Cerebellar cortex (tissue), 1 donor: Measurements from ENCODE around the gene TNFRSF25.
A peak's percentile ranks its signal among the peaks of the same experiment; 100 is the strongest.
"Not testable (repeated sequence)": the region's sequence is repeated elsewhere in the genome, so short reads cannot be mapped to it uniquely, and the experiment has no call there.

Source experiments
- DNase-seq: peaks from one replicate; pipeline ENCODE4 v3.0.0-alpha.2; 2015; ENCODE audit warnings: low spot score

TNFRSF25 gene

DNA sequence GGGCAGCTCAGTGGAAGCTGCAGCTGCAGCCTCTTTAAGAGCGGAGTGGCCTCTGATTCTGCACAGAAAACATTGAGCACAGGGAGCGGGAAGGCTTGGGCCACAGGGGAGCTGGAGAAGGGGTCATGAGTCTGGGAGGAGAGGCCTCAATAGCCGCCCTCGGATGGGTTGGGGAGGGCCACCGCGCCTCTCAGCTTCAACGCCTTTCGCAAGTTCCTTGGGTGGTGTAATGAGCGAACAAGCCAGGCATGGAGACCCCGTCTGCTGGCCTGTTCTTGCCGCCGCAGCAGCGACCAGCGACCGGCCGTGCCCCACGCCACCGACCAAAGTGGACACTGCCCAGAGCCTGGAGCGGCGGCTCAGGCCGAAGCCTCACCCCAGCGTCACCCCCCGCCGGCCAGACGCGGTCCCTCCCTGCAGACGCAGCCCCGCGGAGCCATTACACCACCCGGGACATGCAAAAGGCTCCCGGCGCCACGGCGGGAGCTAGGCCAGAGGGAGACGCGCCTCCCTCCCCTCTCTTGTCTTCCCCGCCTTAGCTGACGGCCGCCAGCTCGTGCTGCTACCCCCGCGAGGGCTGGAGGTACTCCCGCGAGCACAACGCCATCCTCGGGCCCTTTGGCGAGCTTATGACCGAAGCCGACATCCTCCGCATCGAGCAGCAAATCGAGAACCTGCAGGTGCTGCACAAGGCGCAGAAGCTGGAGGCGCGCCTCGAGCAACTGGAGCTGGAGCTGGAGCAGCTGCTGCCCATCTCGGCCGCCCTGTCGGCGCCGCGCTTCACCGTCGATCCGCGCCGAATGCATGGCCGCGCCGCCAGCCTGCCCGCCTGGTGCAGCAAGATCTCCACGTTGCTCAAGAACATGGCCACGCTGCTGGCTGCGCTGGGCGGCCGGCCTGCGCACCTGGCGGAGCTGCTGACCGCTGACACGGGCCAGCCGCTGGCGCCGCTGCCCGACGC lies 11.8 kb downstream of the TNFRSF25 start:
- DNase-seq, result not testable (repeated sequence)

DNA sequence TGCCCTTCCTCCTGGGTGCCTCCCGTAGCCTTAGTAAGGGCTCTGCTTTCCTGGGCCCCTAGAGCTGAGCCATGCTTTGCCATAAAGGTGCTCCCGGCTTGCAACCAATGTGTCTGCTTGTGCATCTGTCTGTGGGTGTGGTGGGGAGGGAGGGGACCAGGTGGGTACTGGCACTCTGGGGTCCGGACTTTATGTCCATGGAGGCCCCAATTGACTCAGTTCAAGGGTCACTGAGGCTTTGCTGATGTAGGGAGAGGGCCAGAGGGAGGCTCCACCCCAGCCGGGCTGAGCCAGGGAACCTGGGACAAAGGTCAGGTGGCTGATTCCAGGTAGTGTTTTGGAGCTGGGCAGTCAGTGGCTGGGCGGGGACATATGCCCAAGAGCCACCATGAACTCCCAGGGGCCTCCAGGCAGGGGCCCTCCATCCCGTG lies 15.0 kb downstream of the TNFRSF25 start:
- no peak for DNase-seq

DNA sequence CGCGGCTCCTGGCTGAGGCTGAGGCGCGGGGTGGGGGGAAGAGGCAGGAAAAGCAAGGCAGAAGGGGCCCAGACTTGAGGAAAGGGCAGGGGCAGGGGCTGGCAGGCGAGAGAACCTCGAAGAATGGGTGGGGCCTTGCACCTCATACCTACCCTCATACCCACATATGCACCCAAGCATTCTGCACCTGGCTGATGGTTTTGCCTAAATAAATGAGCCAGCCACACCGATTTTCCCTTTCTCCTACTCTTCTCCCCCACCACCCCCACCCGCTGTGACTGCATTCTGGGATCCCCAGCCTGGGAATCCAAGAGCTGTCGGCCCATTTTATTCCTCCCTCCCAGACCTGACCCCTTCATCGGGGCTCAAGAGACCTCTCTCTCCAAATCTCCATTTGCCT lies 15.5 kb downstream of the TNFRSF25 start:
- DNase-seq, result not testable (repeated sequence)

DNA sequence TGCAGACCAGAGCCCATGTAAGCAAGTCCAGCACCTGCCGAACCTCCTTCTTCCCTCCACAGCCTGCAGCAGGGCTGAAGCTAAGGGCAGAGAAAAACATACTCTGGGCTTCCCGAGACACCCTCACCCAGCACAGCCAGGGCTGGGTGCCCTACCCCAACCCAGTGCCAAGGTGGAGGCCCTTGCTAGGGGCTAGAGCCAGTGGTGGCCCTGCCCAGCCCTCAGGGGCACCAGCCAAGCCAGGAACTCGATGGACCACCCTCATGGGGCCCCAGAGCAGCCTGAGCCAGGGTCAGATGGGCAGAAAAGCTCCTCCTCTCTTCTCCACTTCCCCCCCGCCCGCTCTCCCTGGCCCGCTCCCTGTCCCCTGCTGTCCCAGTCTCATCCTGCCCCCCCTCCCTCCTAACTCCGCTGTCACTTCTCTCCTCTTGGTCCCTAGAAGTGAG lies 15.9 kb downstream of the TNFRSF25 start:
- no peak for DNase-seq

DNA sequence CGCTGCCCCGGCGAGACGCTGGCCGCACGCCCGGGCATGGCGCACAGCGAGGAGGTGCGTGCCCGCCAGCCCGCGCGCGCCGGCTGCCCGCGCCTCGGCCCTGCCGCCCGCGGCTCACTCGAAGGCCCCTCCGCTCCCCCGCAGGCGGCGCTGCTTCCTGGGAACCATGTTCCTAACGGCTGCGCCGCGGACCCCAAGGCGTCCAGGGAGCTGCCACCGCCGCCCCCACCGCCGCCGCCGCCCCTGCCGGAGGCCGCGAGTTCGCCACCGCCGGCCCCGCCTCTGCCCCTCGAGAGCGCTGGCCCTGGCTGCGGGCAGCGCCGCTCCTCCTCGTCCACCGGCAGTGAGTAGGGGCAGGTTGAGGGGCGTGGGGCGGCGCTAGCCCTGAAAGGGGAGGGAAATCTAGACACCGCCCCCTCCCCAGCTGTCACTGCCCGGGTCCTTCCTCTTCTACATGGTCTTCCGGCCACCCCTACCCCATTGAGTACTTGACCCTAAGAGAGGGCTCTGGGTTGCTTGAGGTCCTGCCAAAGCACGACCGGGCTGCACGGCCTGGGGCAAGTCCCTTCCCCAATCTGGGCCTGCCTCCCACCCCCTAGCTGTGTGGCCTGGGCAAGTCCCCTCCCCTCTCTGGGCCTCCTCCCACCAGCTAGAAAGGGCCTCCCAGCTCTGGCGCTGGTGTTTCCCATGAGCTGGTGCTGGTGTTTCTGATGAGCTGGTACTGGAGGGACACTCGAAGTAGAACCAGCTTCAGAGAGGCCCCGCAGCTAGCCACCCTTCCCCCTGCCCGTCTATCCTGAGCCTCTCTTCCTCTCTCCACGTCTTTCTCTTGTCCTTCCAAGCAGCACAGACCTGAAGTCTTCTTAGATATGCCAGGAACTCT lies 17.0 kb downstream of the TNFRSF25 start:
- DNase-seq, result no peak

DNA sequence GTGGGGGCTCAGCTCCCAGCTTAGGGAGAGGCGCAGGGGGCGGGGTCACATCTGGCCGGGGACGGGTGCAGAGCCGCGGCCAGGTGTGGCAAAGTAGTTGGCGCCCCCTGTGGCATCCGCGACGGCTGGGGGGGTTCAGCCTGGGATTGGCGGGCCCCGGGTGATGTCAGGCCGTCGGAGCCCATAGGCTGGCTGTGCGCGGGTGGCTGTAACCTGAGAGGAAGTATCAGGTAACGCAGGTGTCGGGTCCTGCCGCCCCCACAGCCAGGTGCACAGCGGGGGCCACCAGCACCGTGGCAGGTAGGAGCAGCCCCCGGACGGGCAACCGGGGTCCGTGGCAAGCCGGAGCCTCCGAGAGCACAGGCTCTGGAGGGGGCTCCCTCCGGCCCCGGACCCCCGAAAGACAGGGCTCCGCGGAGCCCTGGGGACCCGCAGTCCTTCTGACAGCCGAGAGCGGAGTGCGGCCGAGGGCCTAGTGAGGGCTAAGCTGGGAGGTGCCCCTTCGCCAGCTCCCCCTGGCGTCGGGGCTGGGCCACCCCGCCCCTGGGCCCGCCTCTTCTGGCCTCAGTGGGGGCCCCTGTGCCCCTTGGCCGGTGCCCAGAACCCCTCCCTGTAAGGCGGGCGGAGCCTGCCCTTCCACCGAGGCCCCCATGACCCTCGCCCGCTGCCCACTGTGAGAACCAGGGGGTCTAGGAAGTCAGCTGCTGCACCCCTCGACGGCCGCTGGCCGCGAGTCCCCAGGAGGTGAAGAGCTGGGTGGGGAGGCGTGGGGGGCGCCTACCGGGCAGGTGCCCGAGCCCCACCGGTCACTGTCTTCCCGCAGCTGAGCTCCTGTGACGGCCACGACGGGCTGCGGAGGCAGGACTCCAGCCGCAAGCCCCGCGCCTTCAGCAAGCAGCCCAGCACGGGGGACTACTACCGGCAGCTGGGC lies 17.9 kb downstream of the TNFRSF25 start:
- DNase-seq, result no peak

DNA sequence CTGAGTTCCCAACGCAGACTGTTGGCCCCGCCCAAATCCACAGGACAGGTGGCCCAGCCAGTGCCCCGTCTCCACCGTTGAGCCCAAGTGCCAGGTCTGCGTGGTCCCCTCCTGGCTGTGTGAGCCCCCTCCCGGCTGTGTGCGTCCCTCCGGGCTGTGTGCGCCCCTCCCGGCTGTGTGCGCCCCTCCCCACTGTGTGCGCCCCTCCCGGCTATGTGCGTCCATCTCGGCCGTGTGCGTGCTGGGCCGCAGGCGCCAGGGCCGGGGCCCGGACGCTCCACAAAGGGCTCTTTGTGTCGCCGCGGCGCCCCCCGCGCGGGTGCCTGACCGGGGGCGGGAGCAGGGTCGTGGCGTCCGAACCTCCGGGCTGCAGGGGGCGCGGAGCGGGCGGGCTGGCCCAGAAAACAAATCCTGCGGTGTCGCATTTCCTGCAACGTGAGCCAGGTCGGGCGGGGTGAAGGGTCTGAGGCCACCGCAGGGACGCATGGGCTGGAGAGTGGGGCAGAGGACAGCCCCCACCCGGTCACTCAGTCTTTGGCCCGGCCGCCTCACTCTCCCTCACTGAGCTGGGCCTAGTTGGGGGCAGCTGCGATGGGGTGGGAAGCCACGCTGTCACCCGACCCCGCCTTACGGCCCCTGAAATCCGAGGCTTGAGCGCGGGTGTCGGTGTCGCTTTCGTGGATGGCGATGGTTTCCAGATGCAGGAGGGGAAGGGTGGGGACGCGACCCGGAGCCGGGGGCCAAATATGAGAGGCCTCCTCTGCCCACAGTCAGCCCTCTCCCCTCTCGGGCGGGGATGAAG lies 18.8 kb downstream of the TNFRSF25 start:
- no peak for DNase-seq

DNA sequence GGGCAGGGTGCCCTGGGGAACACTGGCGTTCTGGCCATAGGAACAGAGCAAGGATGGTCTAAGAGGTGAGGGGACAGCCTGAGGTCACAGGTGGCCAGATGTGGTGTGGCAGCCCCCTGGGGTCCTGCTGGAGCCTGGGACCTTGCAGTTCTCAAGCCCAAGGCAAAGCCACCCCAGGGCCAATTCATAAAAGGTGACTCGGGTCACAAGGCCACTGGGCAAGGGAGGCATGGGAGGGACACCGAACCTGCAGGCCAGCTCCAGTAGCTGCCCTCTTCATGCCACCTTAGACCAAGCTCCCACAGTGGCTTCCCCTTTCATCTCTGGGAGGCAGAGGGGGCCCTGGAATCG lies 19.3 kb downstream of the TNFRSF25 start:
- DNase-seq, result no peak

DNA sequence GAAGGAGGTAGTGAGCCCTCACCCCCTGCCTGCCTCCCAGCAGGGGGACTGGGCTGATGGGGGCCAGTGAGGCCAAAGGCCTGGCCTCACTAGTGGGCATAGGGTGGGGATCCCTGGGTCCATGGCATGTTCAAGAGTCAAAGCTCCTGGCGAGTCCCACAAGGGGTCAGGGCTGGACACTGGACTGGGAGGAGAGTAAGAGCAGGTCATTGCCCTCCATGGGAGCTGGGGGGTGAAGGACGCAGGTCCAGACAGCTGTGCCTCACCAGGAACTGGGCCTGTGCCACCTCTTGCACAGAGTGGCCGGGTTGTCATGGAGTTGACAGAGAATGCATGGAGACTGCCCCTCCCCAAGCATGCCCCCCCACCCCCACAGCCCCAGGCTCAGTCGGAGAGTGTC lies 20.0 kb downstream of the TNFRSF25 start:
- not testable (repeated sequence) for DNase-seq

DNA sequence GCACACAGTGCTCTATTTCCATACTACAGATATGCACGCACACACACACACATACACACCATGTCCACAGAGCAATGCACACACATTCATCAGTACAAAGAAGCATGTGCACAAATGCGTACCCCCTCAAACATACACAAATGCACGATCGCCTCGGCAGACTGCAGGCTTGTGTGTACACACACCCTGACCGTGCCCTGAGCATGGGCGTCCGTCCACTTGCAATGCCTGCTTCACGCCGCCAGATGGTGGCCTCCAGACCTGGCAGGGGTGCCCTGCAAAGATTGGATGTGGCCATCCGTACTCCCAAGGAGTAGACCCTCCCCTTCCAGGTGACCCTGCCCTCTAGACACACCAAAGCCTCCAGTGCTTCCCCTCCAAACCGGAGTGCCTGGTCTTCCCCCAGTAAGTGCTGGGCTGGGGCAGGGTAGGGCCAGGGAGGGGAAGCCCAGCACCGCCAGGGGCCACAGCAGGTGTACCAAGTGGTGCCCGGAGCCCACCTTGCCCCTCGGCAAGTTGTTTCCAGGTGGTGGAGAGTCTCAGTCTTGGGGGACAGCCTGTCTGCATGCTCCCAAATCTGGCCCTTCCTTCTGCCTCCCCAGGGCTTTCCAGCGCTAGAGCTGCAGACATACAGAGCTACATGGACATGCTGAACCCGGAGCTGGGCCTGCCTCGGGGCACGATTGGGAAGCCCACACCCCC lies 20.8 kb downstream of the TNFRSF25 start:
- DNase-seq, result peak; percentile 77

DNA sequence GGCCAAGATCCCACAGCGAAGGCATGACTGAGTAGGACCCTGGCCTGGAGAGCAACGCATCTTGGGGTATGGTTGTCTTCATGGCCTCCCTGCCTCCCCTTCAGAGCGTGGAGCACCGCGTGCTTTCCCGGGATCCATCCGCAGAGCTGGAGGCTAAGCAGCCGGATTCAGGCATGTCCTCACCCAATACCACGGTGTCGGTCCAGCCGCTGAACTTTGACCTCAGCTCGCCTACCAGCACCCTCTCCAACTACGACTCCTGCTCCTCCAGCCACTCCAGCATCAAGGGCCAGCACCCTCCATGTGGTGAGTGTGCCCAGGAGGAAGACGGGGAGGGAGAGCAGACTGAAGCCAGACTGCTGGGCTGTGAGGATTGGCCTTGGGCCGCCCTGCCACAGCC lies 21.6 kb downstream of the TNFRSF25 start:
- no peak for DNase-seq

DNA sequence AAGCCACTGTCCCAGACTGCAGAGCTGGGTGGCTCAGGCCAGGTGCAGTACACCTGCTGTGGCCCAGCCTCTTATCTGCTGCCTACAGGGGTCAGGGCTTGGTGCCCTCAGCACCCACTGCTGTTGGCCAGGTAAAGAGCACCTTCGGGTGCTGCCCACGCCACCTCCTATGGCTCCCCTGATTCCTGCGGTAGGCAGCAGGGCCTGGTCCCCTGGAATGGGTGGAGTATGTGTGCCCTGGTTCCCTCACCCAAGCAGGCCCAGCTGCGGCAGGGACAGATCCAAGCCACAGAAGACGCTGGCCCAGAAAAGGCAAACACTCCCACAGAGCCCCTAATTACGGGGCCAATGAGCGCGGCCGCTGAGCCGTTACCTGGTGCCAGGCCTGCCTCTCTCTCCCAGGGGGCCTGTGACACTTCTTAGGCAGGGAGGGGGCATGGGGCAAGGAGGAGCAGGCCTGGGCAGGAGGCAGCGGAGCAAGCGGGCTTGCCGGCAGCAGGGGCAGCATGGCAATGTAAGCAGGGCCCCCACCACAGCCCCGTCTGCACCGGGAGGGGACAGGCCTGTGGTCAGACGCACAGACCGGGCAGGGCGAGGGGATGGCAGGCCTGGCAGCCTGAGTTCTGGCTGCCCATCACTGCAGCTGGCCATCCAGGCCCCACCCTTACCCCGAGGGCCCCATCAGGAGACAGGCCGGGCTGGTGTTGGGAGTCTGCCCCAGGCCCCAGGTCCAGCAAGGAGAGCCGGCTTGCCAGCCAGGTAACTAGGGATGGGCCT lies 22.4 kb downstream of the TNFRSF25 start:
- DNase-seq, result no peak

DNA sequence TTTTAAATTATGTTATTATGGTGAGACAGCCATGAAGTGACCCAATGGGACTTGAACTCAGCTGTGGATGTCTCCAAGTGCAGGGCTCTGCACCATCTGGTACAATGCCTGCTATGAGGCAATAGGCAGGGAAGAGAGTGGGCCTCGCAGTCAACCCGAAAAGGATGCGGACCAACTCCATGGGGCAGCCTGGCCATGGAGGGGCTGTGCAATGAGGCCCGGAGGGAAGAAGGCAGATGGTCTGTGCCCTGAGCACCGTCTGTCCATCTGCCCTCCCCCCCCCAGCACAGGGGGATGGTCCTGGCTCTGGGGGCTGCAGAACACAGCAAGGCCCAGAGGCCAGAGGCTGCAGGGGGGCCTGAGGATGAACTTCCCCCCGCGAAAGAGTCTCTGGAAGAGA lies 24.4 kb downstream of the TNFRSF25 start:
- no peak for DNase-seq

DNA sequence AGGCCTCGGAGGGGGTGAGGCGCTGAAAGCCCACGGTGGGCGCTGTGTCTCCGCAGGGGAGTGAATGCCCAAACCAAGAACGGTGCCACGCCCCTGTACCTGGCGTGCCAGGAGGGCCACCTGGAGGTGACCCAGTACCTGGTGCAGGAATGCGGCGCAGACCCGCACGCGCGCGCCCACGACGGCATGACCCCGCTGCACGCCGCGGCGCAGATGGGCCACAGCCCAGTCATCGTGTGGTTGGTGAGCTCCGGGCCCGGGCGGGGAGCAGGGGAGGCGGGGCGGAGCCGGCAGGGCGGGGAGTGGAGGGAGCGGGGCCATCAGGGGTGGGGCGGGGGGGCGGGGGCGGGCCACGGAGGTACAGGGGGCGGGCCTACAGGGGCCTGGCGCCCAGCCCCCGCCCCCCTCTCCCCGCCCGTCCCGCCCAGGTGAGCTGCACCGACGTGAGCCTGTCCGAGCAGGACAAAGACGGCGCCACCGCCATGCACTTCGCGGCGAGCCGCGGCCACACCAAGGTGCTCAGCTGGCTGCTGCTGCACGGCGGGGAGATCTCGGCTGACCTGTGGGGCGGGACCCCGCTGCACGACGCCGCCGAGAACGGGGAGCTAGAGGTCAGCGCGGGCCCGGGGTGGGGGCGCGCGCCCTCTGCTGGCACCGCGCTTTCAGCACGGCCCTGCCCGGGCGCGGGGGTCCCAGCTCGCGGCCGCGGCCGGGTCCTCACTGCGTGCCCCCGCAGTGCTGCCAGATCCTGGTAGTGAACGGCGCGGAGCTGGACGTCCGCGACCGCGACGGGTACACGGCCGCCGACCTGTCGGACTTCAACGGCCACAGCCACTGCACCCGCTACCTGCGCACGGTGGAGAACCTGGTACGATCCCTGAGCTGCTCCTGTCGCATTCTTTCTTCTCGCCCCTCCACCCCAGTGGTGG lies 25.5 kb downstream of the TNFRSF25 start:
- no peak for DNase-seq

DNA sequence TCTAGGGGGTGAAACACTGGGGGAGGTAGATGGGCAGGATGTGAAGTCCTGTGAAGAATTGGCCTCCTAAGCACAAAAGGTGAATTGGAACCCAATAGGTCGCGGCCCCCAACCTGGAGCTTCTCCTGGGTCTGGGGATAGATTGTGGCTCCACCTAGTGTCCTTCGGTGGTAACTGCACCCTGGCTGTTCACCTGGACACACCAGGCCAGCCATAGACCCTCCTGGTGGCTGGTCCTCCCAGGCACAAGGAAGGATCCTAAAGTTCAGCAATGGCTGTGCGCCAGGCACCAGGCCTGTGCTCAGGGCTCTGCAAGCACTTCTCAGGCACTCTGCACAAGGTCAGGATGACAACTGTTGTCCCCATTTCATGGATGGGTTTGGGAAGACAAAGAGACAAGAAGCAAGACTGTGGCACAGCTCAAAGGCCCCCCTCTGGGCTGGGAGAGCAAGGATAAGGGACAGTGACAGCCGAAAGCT lies 27.9 kb downstream of the TNFRSF25 start:
- DNase-seq, result peak; percentile 82

DNA sequence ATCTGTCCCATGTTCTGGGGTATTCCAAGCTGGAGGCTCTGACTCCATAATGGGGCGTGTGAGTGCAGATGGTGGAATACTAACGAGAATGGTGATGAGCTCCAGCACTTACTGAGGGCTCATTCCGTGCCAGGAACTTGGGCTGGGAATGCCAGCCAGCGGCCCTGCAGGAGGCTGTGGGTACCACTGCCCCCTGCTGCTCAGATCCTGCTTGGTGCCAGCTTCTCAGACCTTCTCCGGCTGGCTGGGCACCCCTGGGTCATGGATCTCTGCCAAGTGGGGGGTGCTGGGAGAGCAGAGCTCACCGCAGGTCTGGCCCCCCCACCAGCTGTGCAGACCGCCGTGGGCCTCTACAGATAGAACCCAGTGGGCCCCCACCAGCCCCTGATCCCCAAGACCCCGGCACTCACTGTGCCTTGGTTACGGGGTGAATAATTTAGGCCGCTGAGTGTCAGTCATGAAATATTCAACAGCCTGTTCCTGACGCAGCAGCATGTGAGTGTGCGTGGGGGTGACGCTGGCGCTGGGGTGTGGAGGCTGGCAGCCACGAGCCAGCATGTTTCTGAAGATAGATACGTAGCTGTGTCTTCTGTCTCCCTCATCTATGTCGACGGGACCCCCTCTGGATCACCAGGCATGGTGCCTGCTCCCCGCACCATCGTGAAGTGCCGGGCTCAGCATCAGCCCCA lies 28.8 kb downstream of the TNFRSF25 start:
- peak; percentile 72 for DNase-seq

DNA sequence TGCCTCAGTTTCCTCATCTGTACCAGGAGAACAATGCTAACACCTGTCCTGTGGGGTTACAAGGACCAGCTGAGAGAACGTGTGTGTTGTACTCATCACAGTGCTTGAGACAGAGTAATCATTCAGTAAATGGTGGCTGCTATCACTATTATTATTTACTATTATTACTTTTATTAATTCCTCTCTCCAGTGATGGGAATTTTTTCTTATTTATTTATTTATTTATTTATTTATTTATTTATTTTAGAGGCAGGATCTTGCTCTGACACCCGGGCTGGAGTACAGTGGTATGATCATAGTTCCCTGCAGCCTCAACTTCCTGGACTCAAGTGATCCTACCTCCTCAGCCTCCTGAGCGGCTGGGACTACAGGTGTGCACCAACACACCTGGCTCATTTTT lies 29.7 kb downstream of the TNFRSF25 start:
- DNase-seq, result not testable (repeated sequence)

DNA sequence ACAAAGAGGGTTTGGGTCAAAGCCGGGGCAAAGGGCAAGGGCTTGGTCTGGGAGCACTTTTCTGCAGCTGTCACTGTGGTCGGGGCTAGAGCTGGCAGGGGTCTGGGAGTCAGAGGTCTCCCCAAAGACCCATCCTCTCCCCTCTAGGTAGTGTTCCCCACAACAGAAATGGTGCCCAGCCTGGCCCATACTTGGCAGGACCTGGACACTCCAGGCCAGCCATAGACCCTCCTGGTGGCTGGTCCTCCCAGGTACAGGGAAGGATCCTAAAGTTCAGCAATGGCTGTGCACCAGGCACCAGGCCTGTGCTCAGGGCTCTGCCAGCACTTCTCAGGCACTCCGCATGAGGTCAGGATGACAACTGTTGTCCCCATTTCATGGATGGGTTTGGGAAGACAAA lies 30.4 kb downstream of the TNFRSF25 start:
- no peak for DNase-seq
